SK-N-SH (cell line): ENCODE measurements around the gene EDA. TPM values are rescaled to one million over a fixed set of nuclear protein-coding genes. Genes with fewer than 3 reads are reported as not detected.
"Not testable (repeated sequence)": the region's sequence is repeated elsewhere in the genome, so short reads cannot be mapped to it uniquely, and the experiment has no call there.

Source experiments
- CTCF ChIA-PET: fragments of 300-600, 350-600 bp; formaldehyde crosslinking; extraction: SDS; loops from one replicate; lab custom pipeline; 2021; lab: Yijun Ruan, JAX
- POLR2A ChIA-PET: fragments of 350-600 bp; sonication (Branson Sonifier 250); formaldehyde crosslinking; extraction: SDS; loops from one replicate; lab custom pipeline; 2020; ENCODE audit warnings: antibody characterized with exemption, inconsistent platforms; lab: Yijun Ruan, JAX
- DNase-seq: peaks from one replicate; pipeline ENCODE4 v3.0.0; 2012
- H2AFZ ChIP-seq: fragments of 200-600 bp; sonication (generic); 2 replicates; pipeline ENCODE4 v1.8.1; 2016; ENCODE audit warnings: antibody characterized with exemption, mild to moderate bottlenecking, low read depth
- H3F3A ChIP-seq: fragments of 200-600 bp; sonication (generic); replicated peaks from 2 replicates; pipeline ENCODE3; 2016; ENCODE audit warnings: antibody characterized with exemption, mild to moderate bottlenecking; ENCODE audit not compliant: insufficient read depth
- H3K27ac ChIP-seq, 2 experiments: fragments of 200-500 bp in 1 of 2; fragments of 200-600 bp in 1 of 2; sonication (Bioruptor generic) in 1 of 2; sonication (generic), shearing (Covaris generic) in 1 of 2; 2 replicates each; pipeline versions ENCODE4 v1.5.1 to v1.6.1; 2014 to 2016; ENCODE audit warnings: low read depth in 2 of 2, inconsistent platforms in 1 of 2, low read length in 1 of 2, mild to moderate bottlenecking in 1 of 2, mixed read lengths in 1 of 2
- H3K27me3 ChIP-seq: fragments of 200-600 bp; sonication (generic), shearing (Covaris generic); 2 replicates; pipeline ENCODE4 v1.6.1; 2016; ENCODE audit warnings: mixed run types; ENCODE audit not compliant: insufficient read depth
- H3K36me3 ChIP-seq, 2 experiments: fragments of 200-500 bp in 1 of 2; fragments of 200-600 bp in 1 of 2; sonication (Bioruptor generic) in 1 of 2; sonication (generic) in 1 of 2; replicated peaks in 1 of 2; 2 replicates each; pipeline versions ENCODE3 to v1.5.1; 2014 to 2016; ENCODE audit warnings: low read length in 1 of 2, mild to moderate bottlenecking in 1 of 2; ENCODE audit not compliant: insufficient read depth in 2 of 2, control insufficient read depth in 1 of 2
- H3K4me1 ChIP-seq, 2 experiments: fragments of 200-500 bp in 1 of 2; fragments of 200-600 bp in 1 of 2; sonication (Bioruptor generic) in 1 of 2; sonication (generic), shearing (Covaris generic) in 1 of 2; 2 replicates each; pipeline versions ENCODE4 v1.5.1 to v1.6.1; 2014 to 2016; ENCODE audit warnings: low read depth in 1 of 2, low read length in 1 of 2, mixed run types in 1 of 2; ENCODE audit not compliant: insufficient read depth in 2 of 2, control insufficient read depth in 1 of 2
- H3K4me2 ChIP-seq: fragments of 200-600 bp; sonication (generic), shearing (Covaris generic); 2 replicates; pipeline ENCODE4 v1.6.1; 2017; ENCODE audit warnings: mixed run types
- H3K4me3 ChIP-seq, 2 experiments: fragments of 200-500 bp in 1 of 2; fragments of 200-600 bp in 1 of 2; sonication (Bioruptor generic) in 1 of 2; sonication (generic), shearing (Covaris generic) in 1 of 2; 2 replicates each; pipeline versions ENCODE4 v1.5.1 to v1.8.1; 2014 to 2016; ENCODE audit warnings: low read depth in 2 of 2, inconsistent platforms in 1 of 2, low read length in 1 of 2, mild to moderate bottlenecking in 1 of 2, mixed read lengths in 1 of 2, moderate library complexity in 1 of 2
- H3K79me2 ChIP-seq: fragments of 200-600 bp; sonication (generic); 2 replicates; pipeline ENCODE4 v1.8.1; 2017; ENCODE audit warnings: mild to moderate bottlenecking; ENCODE audit not compliant: insufficient read depth
- H3K9ac ChIP-seq: fragments of 200-600 bp; sonication (generic); 2 replicates; pipeline ENCODE4 v1.6.1; 2017; ENCODE audit warnings: mixed run types
- H3K9me2 ChIP-seq: fragments of 200-600 bp; sonication (generic); 2 replicates; pipeline ENCODE4 v1.6.1; 2017; ENCODE audit warnings: mixed run types
- H3K9me3 ChIP-seq: fragments of 200-600 bp; sonication (generic); 2 replicates; pipeline ENCODE4 v1.6.1; 2017; ENCODE audit warnings: mixed run types, mild to moderate bottlenecking, moderate library complexity
- H4K20me1 ChIP-seq: fragments of 200-600 bp; sonication (generic); 2 replicates; pipeline ENCODE4 v1.6.1; 2017; ENCODE audit warnings: mild to moderate bottlenecking, mixed run types; ENCODE audit not compliant: insufficient read depth
- CHD2 ChIP-seq: fragments of 150-350 bp; IDR thresholded peaks from 2 replicates; pipeline ENCODE4 v1.6.1; 2018; ENCODE audit warnings: low read length; ENCODE audit not compliant: partially characterized antibody
- FOSL2 ChIP-seq: IDR thresholded peaks from 2 replicates; pipeline ENCODE4 v1.4.0; 2012; ENCODE audit warnings: low read depth, mild to moderate bottlenecking, moderate library complexity, borderline replicate concordance
- FOXJ3 ChIP-seq: sonication (generic); formaldehyde crosslinking; IDR thresholded peaks from 2 replicates; pipeline ENCODE4 v1.5.1; 2020; ENCODE audit warnings: mild to moderate bottlenecking, missing genetic modification reagents
- GABPA ChIP-seq: IDR thresholded peaks from 2 replicates; pipeline ENCODE4 v1.4.0; 2012; ENCODE audit warnings: low read depth, mild to moderate bottlenecking
- GATA2 ChIP-seq: sonication (generic); formaldehyde crosslinking; IDR thresholded peaks from 2 replicates; pipeline ENCODE4 v1.5.0; 2020; ENCODE audit warnings: mild to moderate bottlenecking, missing genetic modification reagents
- MEF2A ChIP-seq: IDR thresholded peaks from 2 replicates; pipeline ENCODE4 v1.4.0; 2012; ENCODE audit warnings: low read depth, borderline replicate concordance
- NRF1 ChIP-seq: IDR thresholded peaks from 2 replicates; pipeline ENCODE4 v1.6.1; 2012; ENCODE audit warnings: low read depth, mild to moderate bottlenecking, low read length
- RFX5 ChIP-seq: IDR thresholded peaks from 2 replicates; pipeline ENCODE4 v1.6.1; 2012; ENCODE audit warnings: mild to moderate bottlenecking, improper control_type of control experiment, low read length
- RXRA ChIP-seq: IDR thresholded peaks from 2 replicates; pipeline ENCODE4 v1.4.0; 2012; ENCODE audit warnings: low read depth, mild to moderate bottlenecking, borderline replicate concordance
- SIN3A ChIP-seq: IDR thresholded peaks from 2 replicates; pipeline ENCODE4 v1.6.1; 2012; ENCODE audit warnings: low read depth, mild to moderate bottlenecking, low read length, moderate library complexity, borderline replicate concordance
- SMC3 ChIP-seq: IDR thresholded peaks from 2 replicates; pipeline ENCODE4 v1.6.1; 2012; ENCODE audit warnings: low read depth, low read length, improper control_type of control experiment
- TAF1 ChIP-seq: IDR thresholded peaks from 2 replicates; pipeline ENCODE4 v1.6.1; 2012; ENCODE audit warnings: low read depth, mild to moderate bottlenecking, low read length, moderate library complexity, borderline replicate concordance
- TCF12 ChIP-seq: IDR thresholded peaks from 2 replicates; pipeline ENCODE4 v1.4.0; 2012
- TEAD4 ChIP-seq: IDR thresholded peaks from 2 replicates; pipeline ENCODE4 v1.4.0; 2012; ENCODE audit warnings: mild to moderate bottlenecking, borderline replicate concordance; ENCODE audit not compliant: insufficient read depth
- WGBS: methylation state at CpG from one replicate; pipeline ENCODE4 v1.1.6; 2017; ENCODE audit warnings: low lambda C conversion rate; 5-methylcytosine and 5-hydroxymethylcytosine counted together
- polyA plus RNA-seq, 3 experiments: library from polyadenylated mRNA; depleted of rRNA; stranded (reverse); fragments of >200 nt; gene quantifications; 2 replicates each; pipeline ENCODE4 v1.2.3, GENCODE V29; 2012
- TF ChIP-seq, protein P1 (sequence below): fragments of 150-350 bp; IDR thresholded peaks from 2 replicates; pipeline ENCODE4 v1.6.1; 2017; ENCODE audit warnings: antibody characterized with exemption, low read length, low read depth, borderline replicate concordance
- TF ChIP-seq, protein P2 (sequence below): IDR thresholded peaks from 2 replicates; pipeline ENCODE4 v1.6.1; 2012; ENCODE audit warnings: mild to moderate bottlenecking, low read depth, low read length, moderate library complexity
- TF ChIP-seq, protein P3 (sequence below): fragments of 200-600 bp; sonication (generic); IDR thresholded peaks from 2 replicates; pipeline ENCODE4 v1.6.1; 2017; ENCODE audit warnings: antibody characterized with exemption, mild to moderate bottlenecking, moderate library complexity

Gene EDA
- polyA plus RNA-seq, 1 of the 3 experiments (the other 2 are of a cell fraction) = 0.02 TPM

DNA sequence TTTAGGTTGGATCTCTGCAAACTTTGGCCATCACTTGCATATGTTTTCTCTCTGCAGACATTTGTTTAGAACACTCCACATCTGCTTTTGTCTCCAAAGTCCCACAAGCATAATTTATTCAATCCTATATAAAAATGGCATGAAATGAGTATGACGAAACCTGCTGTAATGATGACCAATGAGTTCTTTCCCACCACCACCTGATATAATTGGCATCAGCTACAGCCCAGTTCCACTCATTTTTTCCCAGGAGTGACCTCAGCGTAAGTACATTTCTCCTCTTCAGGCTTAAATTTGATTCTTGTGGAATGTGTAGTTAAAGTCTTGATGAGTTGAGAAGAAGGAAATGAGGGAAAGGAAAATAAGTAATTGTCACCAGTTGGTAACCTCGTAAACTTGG is 228.7 kb downstream of the EDA start:
- H3F3A ChIP-seq = no peaks in the 10 kb centered on the region
- H2AFZ ChIP-seq = no peak overlapping the region
- H3K27ac ChIP-seq = no peak overlapping the region
- WGBS = 6% methylated on average over 3 of the region's 3 CpGs
- no peak overlapping the region for H3K4me2 ChIP-seq
- no peaks in the 10 kb centered on the region for H3K79me2 ChIP-seq
- H3K9me3 ChIP-seq = no peaks in the 10 kb centered on the region
- TF ChIP-seq, protein P1, sequence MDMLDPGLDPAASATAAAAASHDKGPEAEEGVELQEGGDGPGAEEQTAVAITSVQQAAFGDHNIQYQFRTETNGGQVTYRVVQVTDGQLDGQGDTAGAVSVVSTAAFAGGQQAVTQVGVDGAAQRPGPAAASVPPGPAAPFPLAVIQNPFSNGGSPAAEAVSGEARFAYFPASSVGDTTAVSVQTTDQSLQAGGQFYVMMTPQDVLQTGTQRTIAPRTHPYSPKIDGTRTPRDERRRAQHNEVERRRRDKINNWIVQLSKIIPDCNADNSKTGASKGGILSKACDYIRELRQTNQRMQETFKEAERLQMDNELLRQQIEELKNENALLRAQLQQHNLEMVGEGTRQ = no peak
- TF ChIP-seq GATA2 (CRISPR knock-in tag) = no peak
- H3K4me1 ChIP-seq = no peaks in the 10 kb centered on the region
- no peaks in the 10 kb centered on the region for H4K20me1 ChIP-seq
- no peak overlapping the region for H3K4me3 ChIP-seq
- no peaks in the 10 kb centered on the region for H3K9me2 ChIP-seq
- H3K27me3 ChIP-seq = no peaks in the 10 kb centered on the region
- H3K36me3 ChIP-seq = no peaks in the 10 kb centered on the region
- no peak for DNase-seq
- ChIA-PET POLR2A (no interaction called here), CTCF (no interaction called here)
- no peak overlapping the region for H3K9ac ChIP-seq

DNA sequence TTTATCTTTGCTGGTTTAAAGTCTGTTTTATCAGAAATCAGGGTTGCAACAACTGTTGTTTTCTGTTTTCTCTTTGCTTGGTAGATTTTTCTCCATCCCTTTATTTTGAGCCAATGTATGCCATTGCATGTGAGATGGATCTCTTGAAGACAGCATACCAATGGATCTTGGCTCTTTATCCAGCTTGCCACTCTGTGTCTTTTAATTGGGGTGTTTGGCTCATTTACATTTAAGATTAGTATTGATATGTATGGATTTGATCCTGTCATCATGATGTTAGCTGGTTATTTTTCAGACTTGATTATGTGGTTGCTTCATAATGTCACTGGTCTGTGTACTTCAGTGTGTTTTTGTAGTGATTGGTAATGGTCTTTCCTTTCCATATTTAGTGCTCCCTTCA is 244.1 kb downstream of the EDA start:
- H3K4me3 ChIP-seq, H3K9me2 ChIP-seq, H3K36me3 ChIP-seq, H3K9me3 ChIP-seq, H3K27me3 ChIP-seq, H2AFZ ChIP-seq, CTCF ChIA-PET, DNase-seq, H3K27ac ChIP-seq, H3K4me2 ChIP-seq, H3K4me1 ChIP-seq, H3K79me2 ChIP-seq, H3F3A ChIP-seq, POLR2A ChIA-PET, H4K20me1 ChIP-seq, H3K9ac ChIP-seq: not testable (repeated sequence)

DNA sequence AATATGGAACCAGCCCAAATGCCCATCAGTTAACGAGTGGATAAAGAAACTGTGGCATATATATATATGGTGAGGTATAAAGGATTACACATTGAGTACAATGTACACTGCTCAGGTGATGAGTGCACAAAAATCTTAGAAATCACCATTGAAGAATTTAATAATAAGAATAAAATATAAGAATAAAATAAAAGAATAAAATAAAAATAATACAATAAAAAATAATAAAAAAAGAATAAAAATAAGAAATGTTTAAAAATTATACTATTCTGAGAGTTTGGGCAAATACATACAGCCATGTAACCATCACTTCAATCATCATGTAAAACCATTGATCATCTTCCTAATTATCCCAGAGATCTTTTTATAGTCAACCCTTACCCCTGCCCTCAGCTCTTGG is 260.3 kb downstream of the EDA start:
- no peaks in the 10 kb centered on the region for H3K4me1 ChIP-seq
- no peak overlapping the region for H3K4me3 ChIP-seq
- H3K9me2 ChIP-seq = no peaks in the 10 kb centered on the region
- POLR2A ChIA-PET = no interaction called here
- no peak overlapping the region for H3K27ac ChIP-seq
- DNase-seq = no peak
- 0% methylated on average over 1 of the region's 1 CpG for WGBS
- no peaks in the 10 kb centered on the region for H3F3A ChIP-seq
- CTCF ChIA-PET = no interaction called here
- no peaks in the 10 kb centered on the region for H3K36me3 ChIP-seq
- TF ChIP-seq CHD2 (no peak), MEF2A (no peak), SMC3 (no peak), FOSL2 (no peak), RFX5 (no peak), GABPA (no peak), NRF1 (no peak), TCF12 (no peak), TEAD4 (no peak), TAF1 (no peak), FOXJ3 (no peak), SIN3A (no peak), RXRA (no peak)
- TF ChIP-seq, protein P2, sequence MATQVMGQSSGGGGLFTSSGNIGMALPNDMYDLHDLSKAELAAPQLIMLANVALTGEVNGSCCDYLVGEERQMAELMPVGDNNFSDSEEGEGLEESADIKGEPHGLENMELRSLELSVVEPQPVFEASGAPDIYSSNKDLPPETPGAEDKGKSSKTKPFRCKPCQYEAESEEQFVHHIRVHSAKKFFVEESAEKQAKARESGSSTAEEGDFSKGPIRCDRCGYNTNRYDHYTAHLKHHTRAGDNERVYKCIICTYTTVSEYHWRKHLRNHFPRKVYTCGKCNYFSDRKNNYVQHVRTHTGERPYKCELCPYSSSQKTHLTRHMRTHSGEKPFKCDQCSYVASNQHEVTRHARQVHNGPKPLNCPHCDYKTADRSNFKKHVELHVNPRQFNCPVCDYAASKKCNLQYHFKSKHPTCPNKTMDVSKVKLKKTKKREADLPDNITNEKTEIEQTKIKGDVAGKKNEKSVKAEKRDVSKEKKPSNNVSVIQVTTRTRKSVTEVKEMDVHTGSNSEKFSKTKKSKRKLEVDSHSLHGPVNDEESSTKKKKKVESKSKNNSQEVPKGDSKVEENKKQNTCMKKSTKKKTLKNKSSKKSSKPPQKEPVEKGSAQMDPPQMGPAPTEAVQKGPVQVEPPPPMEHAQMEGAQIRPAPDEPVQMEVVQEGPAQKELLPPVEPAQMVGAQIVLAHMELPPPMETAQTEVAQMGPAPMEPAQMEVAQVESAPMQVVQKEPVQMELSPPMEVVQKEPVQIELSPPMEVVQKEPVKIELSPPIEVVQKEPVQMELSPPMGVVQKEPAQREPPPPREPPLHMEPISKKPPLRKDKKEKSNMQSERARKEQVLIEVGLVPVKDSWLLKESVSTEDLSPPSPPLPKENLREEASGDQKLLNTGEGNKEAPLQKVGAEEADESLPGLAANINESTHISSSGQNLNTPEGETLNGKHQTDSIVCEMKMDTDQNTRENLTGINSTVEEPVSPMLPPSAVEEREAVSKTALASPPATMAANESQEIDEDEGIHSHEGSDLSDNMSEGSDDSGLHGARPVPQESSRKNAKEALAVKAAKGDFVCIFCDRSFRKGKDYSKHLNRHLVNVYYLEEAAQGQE = no peak
- TF ChIP-seq, protein P3, sequence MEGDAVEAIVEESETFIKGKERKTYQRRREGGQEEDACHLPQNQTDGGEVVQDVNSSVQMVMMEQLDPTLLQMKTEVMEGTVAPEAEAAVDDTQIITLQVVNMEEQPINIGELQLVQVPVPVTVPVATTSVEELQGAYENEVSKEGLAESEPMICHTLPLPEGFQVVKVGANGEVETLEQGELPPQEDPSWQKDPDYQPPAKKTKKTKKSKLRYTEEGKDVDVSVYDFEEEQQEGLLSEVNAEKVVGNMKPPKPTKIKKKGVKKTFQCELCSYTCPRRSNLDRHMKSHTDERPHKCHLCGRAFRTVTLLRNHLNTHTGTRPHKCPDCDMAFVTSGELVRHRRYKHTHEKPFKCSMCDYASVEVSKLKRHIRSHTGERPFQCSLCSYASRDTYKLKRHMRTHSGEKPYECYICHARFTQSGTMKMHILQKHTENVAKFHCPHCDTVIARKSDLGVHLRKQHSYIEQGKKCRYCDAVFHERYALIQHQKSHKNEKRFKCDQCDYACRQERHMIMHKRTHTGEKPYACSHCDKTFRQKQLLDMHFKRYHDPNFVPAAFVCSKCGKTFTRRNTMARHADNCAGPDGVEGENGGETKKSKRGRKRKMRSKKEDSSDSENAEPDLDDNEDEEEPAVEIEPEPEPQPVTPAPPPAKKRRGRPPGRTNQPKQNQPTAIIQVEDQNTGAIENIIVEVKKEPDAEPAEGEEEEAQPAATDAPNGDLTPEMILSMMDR = no peak
- TF ChIP-seq, all 33 proteins: peak for 0
- Histone ChIP-seq H3K9me3 (no peaks in the 10 kb centered on the region), H3K79me2 (no peaks in the 10 kb centered on the region), H2AFZ (no peak overlapping the region), H3K4me2 (no peak overlapping the region), H3K27me3 (no peaks in the 10 kb centered on the region), H3K9ac (no peak overlapping the region), H4K20me1 (no peaks in the 10 kb centered on the region)
